ENCODE results near the gene ZFR2.

ZFR2 gene

DNA sequence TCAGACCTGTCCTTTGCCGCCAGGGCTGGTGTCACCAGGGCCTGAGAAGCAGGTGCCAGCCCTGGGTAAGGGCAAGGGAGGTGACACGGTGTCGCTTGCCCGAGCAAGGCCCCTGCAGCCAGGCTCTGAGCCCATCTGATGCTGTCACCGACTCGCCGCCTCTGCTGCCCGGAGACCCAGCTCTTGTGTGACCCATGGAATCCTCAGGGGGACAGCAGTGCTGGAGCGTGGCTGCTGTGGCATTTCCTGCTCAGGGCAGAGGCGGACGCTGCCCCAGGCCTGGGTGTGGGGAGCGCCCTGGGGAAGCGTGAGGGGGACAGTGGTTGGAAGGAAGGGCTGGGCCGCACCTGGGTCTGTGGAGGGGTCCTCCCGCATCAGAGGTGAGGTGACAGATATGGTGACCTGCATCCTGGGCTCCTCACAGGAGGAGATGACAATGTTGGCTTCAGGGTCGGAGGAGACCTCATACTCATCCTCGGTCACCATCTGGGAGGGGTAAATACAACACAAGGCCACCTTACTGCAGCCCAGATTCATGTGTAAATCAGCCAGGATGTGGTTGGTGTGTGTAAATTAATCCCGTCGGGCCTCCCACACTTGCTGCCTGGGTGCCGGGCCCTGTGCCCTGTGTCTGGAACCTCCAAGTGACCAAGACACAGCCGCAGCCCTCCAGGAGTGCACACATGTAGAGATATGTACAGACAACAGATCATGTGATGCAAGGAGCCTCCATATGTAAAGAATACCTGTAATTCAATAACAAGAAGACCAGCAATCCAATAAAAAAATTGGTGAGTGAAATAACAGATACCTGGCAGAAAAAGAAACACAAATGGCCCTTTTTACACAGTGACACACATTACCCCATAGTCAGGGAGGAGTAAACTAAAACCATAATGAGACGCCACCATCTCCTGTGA, 55.1 kb downstream of the ZFR2 start:
- no peak for DNase-seq (ENCODE audit: low read depth)

DNA sequence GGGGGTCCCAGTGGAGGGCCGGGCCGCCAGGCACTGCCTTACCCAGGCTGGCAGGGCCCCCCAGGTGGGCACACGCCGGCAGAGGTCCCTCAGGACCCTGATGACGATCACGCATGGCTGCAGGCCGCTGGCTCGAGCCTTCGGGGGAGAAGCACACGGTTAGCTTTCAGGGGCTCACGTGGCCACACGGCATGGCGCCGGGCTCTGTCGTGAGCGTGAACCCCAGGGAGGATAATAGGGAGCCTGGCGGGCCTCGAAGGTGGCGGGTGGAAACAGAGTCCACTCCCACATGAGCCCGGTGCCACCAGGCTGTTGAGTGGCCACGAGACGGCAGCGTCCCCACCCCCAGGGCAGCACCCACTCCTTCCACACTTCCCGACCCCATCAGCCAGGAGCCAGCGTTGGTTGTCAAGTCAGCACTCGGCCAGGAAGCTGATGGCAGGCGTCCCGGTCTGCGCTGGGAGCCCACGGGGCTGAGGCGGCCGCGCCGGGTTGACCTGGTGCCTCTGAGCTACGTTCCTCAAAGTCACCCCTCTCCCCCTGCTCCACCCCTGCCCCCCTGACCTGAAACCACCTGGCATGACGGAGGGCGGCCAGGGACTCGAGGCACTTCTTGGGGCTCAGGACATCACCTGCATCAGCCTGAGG, 58.0 kb downstream of the ZFR2 start:
- no peak for DNase-seq (ENCODE audit: low read depth)

DNA sequence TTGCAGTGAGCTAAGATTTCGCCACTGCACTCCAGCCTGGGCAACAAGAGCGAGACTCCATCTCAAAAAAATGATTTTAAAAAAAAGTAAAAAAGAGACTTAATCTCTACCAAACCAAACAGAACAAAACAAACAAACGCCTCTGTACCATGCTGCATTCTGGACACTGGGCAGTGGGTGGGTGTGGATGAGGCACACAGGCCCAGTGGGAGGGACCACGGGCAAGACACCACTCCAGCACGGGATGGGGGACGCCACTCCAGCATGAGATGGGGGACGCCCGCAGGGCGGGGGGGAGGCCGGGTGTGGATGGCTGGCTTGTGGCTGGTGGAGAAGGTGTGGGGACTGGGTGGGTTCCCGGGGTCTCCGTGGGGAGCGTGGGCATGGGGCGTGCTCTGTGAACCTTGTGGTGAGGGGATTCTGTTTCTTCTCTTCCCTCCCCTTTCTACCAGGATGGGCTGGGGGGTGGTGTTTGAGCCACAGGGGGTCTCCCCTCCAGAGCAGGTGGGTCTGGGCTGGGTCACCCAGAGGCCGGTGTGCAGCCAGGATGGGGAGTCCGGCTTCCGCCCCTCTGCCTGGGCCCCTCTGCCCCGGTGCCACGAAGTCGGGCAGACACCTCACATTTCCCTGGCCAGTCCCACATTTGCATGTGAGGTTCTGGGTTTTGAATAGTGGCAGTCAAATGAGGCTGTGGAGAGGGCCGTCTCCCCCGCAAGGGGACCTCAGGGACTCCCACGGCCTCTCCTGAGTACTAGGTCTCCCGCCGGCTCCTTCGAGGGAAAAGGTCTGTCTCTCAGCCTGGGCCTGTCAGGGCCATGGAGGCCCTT, 58.7 kb downstream of the ZFR2 start:
- DNase-seq (ENCODE audit: low read depth) = no peak

DNA sequence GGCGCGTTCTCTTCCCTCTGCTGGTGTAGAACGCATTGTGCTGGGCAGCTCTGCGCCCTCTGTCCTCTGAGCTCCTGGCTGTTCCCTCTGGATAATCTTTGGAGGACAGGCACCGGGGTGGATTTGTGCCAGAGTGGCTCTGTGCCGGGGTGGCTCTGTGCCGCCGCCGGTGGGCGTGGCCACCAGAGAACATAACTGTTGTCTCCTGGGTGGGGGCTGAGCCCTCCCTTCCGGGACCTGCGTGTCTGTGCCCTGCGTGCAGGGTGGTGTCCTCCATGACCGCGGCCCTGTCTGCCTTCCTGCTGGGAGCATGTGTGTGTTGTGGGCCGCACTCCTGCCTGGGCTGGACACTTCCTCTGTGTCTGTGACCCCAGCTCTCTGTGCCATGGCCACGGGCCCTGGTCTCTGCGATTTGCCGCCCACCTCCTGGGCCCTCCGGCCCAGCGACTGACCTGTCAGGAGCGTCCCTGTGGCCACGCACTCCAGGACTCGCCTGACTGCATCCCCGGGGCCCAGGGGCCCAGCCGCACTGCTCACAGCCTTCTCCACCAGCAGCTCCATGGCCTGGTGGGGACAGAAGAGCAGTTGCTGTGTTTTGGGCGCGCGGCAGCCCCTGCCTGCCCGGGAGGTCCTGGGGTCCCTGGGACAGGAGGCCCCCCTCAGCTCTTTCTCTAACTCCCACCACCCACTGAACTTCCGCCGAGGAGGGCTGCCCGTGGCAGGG, 60.3 kb downstream of the ZFR2 start:
- DNase-seq (ENCODE audit: low read depth) = no peak

DNA sequence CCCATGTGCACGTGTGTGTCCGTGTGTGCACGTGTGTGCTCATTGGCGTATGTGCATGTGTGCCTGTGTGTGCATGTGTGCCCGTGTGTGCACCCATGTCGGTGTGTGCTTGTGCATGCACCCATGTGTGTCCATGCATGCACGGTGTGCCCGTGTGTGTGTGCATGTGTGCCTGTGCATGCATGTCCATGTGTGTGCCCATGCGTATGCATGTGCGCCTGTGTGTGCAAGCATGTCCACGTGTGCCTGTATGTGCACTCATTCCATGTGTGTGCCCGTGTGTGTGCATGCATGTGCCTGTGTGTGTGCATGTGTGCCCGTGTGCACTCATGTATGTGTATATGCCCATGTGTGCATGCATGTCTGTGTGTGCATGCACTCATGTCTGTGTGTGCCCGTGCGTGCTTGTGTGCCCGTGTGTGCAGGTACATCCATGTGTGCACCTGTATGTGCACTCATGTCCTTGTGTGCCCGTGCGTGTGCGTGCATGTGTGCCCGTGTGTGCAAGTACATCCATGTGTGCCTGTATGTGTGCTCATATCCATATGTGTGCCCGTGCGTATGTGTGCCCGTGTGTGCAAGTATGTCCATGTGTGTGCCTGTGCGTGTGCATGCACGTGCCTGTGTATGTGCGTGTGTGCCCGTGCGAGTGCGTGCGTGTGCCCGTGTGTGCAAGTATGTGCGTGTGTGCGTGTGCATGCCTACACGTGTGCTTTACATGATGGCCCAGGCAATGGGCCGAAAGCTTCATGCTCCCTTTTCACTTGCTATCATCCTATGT, 61.1 kb downstream of the ZFR2 start:
- DNase-seq (ENCODE audit: low read depth) = no peak

DNA sequence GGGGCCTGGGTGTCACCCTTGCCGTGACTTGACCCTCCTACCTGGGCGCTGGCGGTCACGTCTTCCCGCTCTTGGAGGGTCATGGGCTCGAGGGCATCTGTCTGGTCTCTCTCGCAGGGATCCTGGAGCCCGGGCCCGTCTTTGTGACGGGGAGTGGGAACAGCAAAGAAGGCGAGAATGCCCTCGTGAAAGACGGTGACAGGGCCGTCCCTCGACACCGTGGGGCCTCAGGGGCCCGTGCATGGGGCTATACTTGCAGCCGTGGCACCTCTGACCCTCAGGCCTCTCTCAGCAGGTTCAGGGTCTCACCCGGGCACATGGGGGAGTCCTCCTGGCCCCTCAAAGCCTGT, 61.7 kb downstream of the ZFR2 start:
- DNase-seq (ENCODE audit: low read depth) = no peak

DNA sequence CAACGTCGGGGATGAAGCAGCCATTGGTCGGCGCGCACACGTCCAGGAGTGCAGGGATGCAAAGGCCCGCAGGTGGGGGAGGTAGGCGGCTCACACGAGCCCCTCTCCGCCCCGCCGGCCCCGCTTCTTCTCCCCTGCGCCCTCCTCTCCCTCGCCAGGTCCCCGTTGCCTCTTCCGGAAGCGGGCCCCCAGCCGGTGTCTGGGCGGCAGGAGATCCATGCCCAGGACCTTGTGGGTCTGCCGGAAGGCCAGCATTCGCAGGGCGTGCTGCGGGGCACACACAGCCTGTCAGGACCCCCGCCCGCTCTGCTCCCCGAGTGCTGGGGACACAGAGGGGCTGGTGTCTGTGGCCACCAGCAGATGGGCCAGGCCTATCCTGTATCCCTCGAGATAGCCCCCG, 63.0 kb downstream of the ZFR2 start:
- no peak for DNase-seq (ENCODE audit: low read depth)

DNA sequence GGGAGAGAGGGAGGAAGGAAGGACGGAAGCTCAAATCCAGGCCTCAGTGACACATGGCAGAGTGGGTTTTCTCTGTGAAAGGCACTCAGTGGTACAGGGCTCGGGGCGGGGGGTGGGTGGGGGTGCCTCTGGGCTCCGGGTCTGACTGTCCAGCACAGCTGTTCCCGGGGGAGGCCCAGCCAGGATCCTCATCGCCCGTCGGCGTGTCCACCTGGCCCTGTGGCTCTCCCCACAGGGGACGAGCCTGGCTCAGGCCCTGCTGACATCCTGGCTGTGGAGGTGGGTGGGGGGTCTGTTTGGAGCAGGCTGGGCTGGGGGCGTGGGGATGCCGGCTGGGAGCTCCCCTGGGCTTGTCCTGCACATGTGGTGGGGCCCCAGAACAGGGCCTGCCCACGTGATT, 64.4 kb downstream of the ZFR2 start:
- no peak for DNase-seq (ENCODE audit: low read depth)

DNA sequence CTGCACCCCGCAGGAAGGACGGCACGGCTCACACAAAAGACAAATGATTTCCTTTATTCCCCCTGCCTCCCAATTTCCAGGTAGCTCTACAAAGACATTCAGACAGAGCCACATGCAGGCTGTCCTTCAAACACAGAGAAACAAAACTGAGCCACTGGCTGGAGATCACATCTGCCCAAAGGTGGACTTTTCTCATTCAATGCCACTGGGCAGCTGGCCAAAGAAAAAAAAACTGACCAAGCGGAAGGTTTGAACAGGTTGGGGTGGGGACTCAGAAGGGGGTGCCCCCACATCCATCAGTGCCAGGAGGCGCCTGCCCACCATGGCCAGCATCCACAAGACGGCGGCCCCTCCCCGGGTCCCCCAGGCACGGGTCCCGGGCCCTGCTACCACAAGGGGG, 64.9 kb downstream of the ZFR2 start:
- DNase-seq (ENCODE audit: low read depth) = no peak

DNA sequence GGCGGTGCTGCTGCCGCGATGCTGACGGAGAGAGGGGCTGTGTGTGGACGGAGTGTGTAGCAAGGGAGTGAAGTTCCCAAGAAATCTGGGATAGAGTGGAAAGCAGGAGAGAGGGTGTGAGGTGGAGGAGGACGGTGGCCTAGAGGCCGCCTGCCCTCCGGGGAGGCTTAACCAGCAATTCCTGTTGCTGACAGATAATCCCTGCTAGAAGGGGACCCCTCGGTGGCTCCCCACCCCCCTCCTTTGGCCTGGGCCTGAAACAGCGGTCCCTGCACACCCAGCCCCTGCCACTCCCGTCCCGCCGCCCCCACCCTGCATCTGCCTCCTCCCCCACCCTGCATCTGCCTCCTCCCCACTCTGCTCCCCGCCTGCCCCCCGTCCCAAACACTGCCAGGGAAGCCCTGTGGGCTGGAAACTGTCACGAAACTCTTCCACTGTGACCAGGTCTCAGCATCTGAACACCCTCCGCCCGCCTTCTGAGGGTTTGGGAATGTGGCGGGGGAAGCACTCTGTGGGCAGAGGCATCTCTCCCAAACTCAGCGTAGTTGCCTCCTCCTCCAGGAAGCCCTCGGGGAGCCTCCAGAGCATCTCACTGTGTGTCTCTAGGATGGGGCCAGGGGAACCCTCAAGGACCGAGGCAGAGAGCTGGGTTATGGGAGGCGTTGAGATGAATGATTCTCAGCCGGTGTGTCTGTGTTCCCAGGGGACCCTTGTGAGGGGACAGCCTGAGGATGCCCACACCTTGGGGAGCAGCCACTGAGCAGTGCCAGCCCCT, 65.5 kb downstream of the ZFR2 start:
- no peak for DNase-seq (ENCODE audit: low read depth)

DNA sequence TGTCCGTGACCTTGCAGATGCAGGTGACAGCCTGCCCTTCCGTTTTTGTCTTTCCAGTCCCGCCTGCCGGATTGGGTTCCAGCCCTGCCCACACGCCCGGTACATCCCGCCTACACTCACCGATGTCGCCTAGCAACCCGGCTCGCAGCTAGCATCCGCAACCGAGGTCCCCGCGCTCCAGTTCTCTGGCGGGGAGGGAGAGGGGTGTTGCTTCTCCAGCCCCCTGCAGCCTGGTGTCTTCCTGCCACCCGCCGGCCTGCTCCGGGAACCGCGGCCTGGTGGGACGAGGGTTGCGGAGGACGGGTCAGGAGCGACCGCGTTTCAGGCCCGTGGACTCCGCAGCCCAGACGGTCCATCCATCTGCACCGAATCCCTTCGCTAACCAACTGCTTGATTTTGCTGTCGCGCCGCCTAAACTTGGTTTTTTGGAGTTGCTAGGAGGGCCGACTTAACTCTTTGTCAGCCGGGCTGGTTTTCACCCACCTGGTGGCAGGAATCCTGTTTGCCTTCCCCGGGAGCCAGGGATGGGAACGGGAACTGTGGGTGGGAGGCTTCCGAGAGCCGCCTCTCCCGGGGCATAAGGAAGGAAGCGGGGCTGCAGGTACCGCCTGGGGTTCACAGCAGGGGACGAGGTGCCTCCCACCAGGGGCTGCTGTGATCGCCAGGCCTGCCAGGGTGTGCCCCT, 67.3 kb downstream of the ZFR2 start:
- DNase-seq (ENCODE audit: low read depth) = no peak

DNA sequence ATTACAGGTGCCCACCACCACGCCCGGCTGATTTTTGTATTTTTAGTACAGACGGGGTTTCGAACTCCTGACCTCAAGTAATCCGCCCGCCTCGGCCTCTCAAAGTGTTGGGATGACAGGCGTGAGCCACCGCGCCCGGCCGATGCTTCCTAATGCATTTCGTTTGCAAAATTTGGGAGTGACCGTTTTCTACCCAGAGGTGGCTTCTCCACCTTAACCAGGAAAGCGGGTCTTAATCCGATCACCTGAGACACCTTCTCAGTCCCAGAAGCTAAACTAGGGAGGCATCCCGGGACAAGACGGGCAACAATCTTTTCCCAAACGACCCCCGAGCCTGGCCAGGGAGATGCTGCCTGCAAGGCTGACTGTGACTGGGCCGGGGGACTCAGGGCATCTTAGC, 67.8 kb downstream of the ZFR2 start:
- DNase-seq (ENCODE audit: low read depth) = no peak

DNA sequence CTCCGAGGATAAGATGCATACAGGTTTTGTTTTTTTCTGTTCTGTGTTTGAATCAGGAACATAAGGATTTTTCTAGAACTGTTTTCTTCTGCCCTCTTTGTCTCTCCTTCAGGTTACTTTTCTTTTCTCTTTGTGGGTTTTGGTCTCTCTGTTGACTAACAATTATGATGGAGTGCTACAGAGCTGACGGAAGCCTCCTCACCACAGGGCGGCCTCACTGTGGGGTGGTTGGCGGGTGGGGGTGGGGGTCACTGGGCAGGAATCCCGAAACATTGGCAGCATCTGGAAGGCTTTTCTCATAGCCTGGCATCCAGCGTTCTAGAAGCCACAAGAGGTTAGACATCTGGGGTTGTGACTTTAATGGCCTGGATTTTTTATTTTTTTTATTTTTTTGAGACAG, 70.7 kb downstream of the ZFR2 start:
- DNase-seq (ENCODE audit: low read depth) = no peak

DNA sequence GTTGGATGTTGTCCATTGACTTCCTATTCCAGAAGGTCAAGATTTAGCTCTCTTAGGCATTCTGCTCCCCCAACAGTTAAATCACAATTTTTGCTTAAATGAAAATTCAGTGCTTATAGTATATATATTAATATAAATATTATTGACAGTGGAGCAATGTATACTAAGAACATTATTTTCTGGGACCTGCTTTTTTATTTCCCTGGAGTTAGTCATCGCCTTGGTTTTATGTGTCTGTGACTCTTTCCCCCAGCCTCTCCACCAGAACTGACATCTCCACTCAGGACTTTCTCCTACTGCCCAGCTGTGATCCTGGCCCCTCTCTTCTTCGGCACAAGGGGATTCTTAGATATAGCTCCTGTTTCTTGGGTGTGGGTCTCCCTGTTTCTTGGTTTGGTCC, 72.5 kb downstream of the ZFR2 start:
- DNase-seq (ENCODE audit: low read depth) = no peak

DNA sequence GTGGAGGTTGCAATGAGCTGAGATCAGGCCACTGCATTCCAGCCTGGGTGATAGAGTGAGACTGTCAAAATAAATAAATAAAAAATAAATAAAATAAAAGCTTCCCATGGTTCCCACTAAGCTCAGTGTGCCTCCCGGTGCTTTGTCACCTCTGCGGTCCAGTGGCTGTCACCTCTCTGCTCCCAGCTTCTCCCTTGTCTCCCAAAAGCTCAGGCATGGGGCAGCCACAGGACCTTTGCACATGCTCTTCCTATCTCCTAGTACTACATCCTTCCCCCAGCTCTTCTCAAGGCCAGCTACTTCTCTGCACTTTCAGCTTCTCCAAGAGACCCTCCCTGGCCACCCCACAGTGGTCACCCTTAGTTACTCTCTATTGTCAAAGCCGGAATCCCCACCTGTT, 75.0 kb downstream of the ZFR2 start:
- DNase-seq (ENCODE audit: low read depth) = no peak

DNA sequence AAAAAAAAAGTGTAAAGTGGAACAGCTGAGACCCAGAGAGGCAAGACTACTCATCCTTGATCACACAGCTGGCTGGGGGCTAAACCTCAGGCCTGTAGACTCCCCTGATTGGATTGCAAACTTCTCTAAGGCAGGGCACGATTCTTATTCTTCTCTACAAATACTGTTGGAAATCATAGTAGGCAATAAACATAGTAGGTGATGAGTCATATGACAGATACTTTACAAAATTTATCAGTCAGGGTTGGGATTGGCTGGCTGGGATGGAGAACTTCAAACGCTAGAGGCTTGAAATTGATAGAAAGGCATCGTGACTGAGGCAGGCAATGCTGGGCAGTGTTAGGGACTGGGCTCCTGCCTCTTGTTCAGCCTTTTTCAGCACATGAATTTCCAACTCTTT, 76.7 kb downstream of the ZFR2 start:
- DNase-seq (ENCODE audit: low read depth) = no peak

DNA sequence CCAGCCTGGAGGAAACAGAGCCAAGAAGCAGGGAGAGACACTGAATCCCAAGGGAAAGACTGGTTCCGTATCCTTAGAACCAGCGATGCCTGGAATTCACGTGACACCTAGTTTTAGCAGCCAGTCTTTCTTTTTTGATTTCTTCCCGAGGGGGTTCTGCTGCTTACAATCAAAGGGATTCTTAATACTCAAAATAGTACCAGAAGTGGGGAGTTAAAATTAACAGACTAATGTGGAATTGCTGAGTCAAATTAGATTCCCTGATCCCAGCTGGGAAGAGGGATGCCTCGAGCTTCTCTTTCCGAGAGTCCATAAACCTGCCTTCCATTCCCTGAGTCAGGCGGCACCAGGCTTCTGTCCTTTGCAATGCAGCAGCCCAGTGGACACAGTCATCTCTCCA, 77.9 kb downstream of the ZFR2 start:
- DNase-seq (ENCODE audit: low read depth) = no peak

DNA sequence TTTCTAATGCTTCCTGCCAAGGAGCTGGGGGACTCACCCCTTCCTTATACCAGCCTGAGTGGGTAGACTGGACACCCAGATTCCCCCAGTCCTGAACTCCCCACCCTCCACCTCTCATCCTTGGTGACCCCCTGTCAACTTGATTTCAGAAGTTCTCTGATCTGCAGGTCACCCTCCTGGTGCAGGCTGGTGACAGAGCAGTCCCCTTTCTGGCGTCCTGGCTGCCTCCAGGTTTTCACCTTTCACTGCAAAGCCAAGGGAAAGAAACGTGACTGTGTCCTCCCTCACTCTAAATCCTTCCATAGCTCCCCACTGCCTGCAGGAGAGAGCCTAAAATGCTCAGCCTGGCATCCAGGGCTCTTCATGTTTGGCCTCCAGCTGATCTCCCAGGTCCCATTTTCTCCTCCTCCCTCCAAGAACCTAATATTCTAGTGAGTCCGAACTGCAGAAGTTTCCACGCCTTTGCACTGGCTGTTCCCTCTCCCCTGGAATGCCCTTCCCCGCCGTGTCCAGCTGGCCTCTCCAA, 78.6 kb downstream of the ZFR2 start:
- no peak for DNase-seq (ENCODE audit: low read depth)

DNA sequence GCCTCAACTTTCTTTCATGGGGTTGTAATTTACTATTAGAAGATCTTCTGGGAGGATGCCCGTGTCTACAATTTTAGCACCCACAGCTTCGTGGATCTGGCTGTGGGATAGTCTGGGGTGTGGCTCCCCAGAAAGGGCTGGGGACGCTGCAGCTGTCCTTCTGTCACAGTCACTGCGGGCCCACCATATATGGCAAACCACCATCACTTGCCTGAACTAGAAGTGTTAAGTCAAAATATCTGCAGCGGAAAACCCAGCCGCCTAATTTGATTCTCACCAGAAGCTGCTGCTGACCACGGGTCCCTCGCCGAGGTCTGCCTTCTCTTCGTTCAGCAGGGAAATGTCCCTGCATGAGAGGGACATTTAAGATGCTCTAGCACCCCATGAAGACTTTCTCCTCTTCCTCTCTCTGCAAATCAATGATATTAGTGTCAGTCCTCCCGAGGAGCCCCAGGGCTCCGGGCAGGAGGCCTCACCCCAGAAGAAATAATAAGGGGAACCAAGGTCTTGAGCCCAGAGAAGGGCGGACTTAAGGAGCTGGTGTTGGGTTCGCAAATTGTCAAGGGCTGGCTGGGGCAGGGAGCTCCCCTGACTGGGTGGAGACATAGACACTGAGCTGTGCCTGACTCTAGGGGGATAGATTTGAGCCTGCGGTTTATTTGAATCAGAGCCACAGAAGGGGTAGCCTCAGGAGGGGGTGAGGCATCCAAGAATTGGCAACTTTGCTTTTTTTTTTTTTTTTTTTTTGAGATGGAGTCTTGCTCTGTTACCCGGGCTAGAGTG, 79.7 kb downstream of the ZFR2 start:
- DNase-seq (ENCODE audit: low read depth) = no peak

All from GM04504 (cell line).